Measurements from ENCODE around the gene RNF144A.

DNA sequence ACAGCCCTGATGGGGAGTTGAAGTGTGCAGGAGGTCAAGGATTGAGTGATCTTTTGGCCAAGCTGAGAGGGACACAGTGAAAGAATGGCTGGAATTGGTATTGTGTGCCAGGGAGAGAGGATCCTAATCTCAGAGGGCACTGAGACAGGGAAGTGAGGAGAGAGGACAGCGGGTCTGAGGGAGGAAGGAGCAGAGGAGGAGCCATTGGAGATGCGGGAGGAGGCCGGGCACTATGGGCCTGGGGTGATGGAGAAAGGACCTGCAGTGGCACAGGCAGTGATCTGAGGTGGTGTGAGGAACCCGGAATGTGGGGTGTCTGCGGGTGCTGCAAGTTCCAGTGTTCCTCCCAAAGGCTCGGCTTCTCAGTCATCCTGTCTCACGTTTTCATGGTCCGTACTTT, 26.8 kb downstream of the RNF144A start:
- TF ChIP-seq, protein P1, sequence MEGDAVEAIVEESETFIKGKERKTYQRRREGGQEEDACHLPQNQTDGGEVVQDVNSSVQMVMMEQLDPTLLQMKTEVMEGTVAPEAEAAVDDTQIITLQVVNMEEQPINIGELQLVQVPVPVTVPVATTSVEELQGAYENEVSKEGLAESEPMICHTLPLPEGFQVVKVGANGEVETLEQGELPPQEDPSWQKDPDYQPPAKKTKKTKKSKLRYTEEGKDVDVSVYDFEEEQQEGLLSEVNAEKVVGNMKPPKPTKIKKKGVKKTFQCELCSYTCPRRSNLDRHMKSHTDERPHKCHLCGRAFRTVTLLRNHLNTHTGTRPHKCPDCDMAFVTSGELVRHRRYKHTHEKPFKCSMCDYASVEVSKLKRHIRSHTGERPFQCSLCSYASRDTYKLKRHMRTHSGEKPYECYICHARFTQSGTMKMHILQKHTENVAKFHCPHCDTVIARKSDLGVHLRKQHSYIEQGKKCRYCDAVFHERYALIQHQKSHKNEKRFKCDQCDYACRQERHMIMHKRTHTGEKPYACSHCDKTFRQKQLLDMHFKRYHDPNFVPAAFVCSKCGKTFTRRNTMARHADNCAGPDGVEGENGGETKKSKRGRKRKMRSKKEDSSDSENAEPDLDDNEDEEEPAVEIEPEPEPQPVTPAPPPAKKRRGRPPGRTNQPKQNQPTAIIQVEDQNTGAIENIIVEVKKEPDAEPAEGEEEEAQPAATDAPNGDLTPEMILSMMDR (IDR thresholded peaks at IDR 0.05): no peak
- no peak for TF ChIP-seq POLR2A (IDR thresholded peaks at IDR 0.05)

All from right lobe of liver (tissue), 4 donors.